Stomach (tissue), 9 donors: ENCODE measurements around the gene ATXN7L3. TPM values are rescaled to one million over a fixed set of nuclear protein-coding genes. Genes with fewer than 3 reads are reported as not detected.
"Not testable (repeated sequence)": the region's sequence is repeated elsewhere in the genome, so short reads cannot be mapped to it uniquely, and the experiment has no call there.

Source experiments
- DNase-seq, 2 donors: peaks; one replicate each; pipeline versions ENCODE4 v3.0.0 to v3.0.0-alpha.2; 2013 to 2019
- H3K27ac ChIP-seq, 5 donors: fragments of 200-600 bp in 4 of 5; sonication (generic) in 4 of 5; one replicate each; pipeline ENCODE4 v1.5.1; 2013 to 2019; ENCODE audit warnings: mild to moderate bottlenecking in 1 of 5, moderate library complexity in 1 of 5
- H3K27me3 ChIP-seq, 3 donors: fragments of 200-600 bp; sonication (generic); one replicate each; pipeline ENCODE4 v1.5.1; 2017 to 2019; ENCODE audit warnings: mixed run types in 1 of 3
- H3K36me3 ChIP-seq, 4 donors: fragments of 200-600 bp; sonication (generic); 1 replicate in 3 of 4; 2 replicates in 1 of 4; pipeline ENCODE4 v1.5.1; 2016 to 2019
- H3K4me1 ChIP-seq, 4 donors: fragments of 200-600 bp; sonication (generic); one replicate each; pipeline ENCODE4 v1.5.1; 2016 to 2019
- H3K4me3 ChIP-seq, 4 donors: fragments of 200-600 bp; sonication (generic) in 3 of 4; one replicate each; pipeline ENCODE4 v1.5.1; 2016 to 2019; ENCODE audit warnings: mild to moderate bottlenecking in 1 of 4
- H3K9me3 ChIP-seq, 4 donors: fragments of 200-600 bp; sonication (generic); one replicate each; pipeline ENCODE4 v1.5.1; 2016 to 2019
- EP300 ChIP-seq: sonication (generic); formaldehyde crosslinking; IDR thresholded peaks from one replicate; pipeline ENCODE4 v1.6.1; 2017; ENCODE audit warnings: antibody characterized with exemption
- POLR2A ChIP-seq, 4 donors: fragments of 450-650 bp; IDR thresholded peaks; one replicate each; pipeline ENCODE4 v1.6.1; 2016; ENCODE audit warnings: antibody characterized with exemption in 4 of 4, control low read depth in 2 of 4, mild to moderate bottlenecking in 1 of 4, moderate library complexity in 1 of 4
- POLR2AphosphoS5 ChIP-seq, 3 donors: sonication (generic); formaldehyde crosslinking; IDR thresholded peaks; one replicate each; pipeline ENCODE4 v1.6.1; 2016; ENCODE audit warnings: antibody characterized with exemption in 3 of 3
- WGBS, 5 donors: extraction: QIAGEN DNeasy Blood & Tissue Kit in 3 of 5; methylation state at CpG; one replicate each; pipeline versions ENCODE4 v1.1.5 to v1.1.7; 2013 to 2018; 5-methylcytosine and 5-hydroxymethylcytosine counted together
- intact Hi-C: fragments of 100-400 bp; cut with DNase I; formaldehyde crosslinking; loops from one replicate; pipeline ENCODE4 v1.15.1; 2023; ENCODE audit warnings: low total_unique reads
- polyA plus RNA-seq, 3 donors: library from polyadenylated mRNA; stranded (reverse); fragments of 200-250 nt; gene quantifications; one replicate each; pipeline ENCODE4 v1.2.3, GENCODE V29; 2013
- total RNA-seq, 5 donors: library from RNA; depleted of rRNA; stranded (reverse); fragments of >200 nt; gene quantifications; one replicate each; pipeline versions ENCODE4 v1.1.0 to v1.2.3, GENCODE V29; 2014 to 2016
- TF ChIP-seq, protein P1 (sequence below), 7 experiments: fragments of 450-650 bp in 4 of 7; fragments of 200-600 bp in 3 of 7; sonication (generic) in 3 of 7; IDR thresholded peaks; one replicate each; pipeline ENCODE4 v1.5.1; 2016 to 2019; ENCODE audit warnings: antibody characterized with exemption in 7 of 7, control low read depth in 2 of 7, mild to moderate bottlenecking in 1 of 7
- donor health status: healthy with polysubstance abuse.
- donor health status: Bipolar disorder and iron deficiency.
- donor health status: healthy.

The ATXN7L3 gene
- total and polyA plus RNA-seq, 8 donors, result 11.1 to 57.4 (median 29.6) TPM

DNA sequence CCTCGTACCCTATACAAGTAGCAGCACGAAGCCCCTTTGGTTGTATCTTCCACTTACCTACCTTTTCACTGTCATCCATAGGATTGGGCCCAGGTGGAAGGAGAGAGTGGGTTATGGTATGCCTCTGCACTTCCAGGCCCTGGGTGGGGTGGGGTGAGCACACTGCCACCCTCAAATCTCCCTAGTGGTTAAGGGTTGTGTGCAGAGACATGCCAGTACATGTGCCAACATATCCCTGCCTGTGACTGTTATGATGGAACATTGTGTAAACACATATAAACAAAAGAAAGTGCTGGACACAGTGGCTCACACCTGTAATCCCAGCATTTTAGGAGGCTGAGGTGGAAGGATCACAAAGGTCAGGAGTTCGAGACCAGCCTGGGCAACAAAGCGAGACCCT is 46.8 kb downstream of the ATXN7L3 start:
- DNase-seq, result no peak
- Histone ChIP-seq H3K36me3 (peaks cover 0 to 10% (median 0%) of the 10 kb centered on the region in 4 donors), H3K27ac (no peak overlapping the region), H3K4me3 (no peak overlapping the region), H3K27me3 (no peaks in the 10 kb centered on the region), H3K4me1 (no peaks in the 10 kb centered on the region), H3K9me3 (no peaks in the 10 kb centered on the region)
- intact Hi-C loops, result no loop called here
- WGBS, 5 donors, result 91 to 100% (median 96%) methylated on average over 4 of the region's 4 CpGs
- TF ChIP-seq, protein P1, sequence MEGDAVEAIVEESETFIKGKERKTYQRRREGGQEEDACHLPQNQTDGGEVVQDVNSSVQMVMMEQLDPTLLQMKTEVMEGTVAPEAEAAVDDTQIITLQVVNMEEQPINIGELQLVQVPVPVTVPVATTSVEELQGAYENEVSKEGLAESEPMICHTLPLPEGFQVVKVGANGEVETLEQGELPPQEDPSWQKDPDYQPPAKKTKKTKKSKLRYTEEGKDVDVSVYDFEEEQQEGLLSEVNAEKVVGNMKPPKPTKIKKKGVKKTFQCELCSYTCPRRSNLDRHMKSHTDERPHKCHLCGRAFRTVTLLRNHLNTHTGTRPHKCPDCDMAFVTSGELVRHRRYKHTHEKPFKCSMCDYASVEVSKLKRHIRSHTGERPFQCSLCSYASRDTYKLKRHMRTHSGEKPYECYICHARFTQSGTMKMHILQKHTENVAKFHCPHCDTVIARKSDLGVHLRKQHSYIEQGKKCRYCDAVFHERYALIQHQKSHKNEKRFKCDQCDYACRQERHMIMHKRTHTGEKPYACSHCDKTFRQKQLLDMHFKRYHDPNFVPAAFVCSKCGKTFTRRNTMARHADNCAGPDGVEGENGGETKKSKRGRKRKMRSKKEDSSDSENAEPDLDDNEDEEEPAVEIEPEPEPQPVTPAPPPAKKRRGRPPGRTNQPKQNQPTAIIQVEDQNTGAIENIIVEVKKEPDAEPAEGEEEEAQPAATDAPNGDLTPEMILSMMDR (IDR thresholded peaks at IDR 0.05), result no peak
- no peak for TF ChIP-seq EP300
- TF ChIP-seq POLR2AphosphoS5 (IDR thresholded peaks at IDR 0.05), result no peak
- no peak for TF ChIP-seq POLR2A (IDR thresholded peaks at IDR 0.05)

DNA sequence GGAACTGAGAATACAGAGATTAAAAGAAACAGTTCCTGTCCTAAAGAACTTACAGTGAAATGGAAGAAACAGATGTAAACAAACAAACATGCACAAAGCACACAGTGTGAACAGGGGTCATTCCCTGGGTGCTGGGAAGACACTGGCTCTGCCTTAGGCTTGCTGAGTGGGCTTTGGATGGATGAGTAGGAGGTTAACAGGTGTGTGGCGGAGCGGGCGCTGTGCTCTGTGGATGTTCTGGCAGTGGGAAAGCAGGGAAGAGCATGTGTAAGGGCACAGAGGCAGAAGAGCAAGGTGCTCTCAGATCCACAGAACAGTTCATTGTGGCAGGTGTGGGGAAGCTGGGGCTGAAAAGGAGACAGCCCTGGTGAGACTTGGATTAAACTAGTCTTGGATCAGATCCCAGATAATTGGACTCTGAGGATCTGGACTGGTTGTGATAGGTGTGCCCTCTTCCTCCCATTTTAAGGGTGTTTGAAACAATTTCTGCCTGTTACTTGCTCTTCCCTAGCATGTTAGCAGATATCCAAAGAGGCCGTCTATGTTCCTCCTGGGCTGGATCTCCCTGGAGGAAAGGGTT is 49.8 kb downstream of the ATXN7L3 start:
- Histone ChIP-seq H3K27ac (no peak overlapping the region), H3K27me3 (no peaks in the 10 kb centered on the region), H3K9me3 (no peaks in the 10 kb centered on the region), H3K4me1 (no peaks in the 10 kb centered on the region), H3K36me3 (peaks cover 0 to 10% (median 0%) of the 10 kb centered on the region in 4 donors), H3K4me3 (no peak overlapping the region)
- TF ChIP-seq EP300 (no peak), POLR2A (IDR thresholded peaks at IDR 0.05) (no peak), POLR2AphosphoS5 (IDR thresholded peaks at IDR 0.05) (no peak)
- TF ChIP-seq, protein P1 (IDR thresholded peaks at IDR 0.05), result no peak
- 93 to 96% (median 96%) methylated on average over 4 of the region's 4 CpGs for WGBS, 5 donors
- intact Hi-C loops, result no loop called here
- DNase-seq, result no peak

- WGBS, 5 donors, result 92 to 93% (median 92%) methylated on average over 3 of the region's 3 CpGs
- peaks cover 0 to 10% (median 0%) of the 10 kb centered on the region in 4 donors for H3K36me3 ChIP-seq
- intact Hi-C loops, H3K27me3 ChIP-seq, H3K9me3 ChIP-seq, H3K27ac ChIP-seq, H3K4me1 ChIP-seq, H3K4me3 ChIP-seq, DNase-seq: not testable (repeated sequence)
Observed at GRCh38 chr17:44149066-44149465, 50.6 kb downstream of the ATXN7L3 start.

GRCh38 chr17:44147812-44148211 is 51.9 kb downstream of the ATXN7L3 start:
- Histone ChIP-seq H3K4me1 (peaks cover 0 to 3% (median under 1%) of the 10 kb centered on the region in 4 donors), H3K36me3 (peaks cover 0 to 10% (median 0%) of the 10 kb centered on the region in 4 donors), H3K9me3 (no peaks in the 10 kb centered on the region), H3K27me3 (no peaks in the 10 kb centered on the region), H3K27ac (no peak overlapping the region), H3K4me3 (no peak overlapping the region)
- WGBS, 5 donors, result 90 to 97% (median 94%) methylated on average over 3 to 4 of the region's 4 CpGs
- no peak for DNase-seq
- TF ChIP-seq EP300 (no peak), POLR2A (IDR thresholded peaks at IDR 0.05) (no peak), POLR2AphosphoS5 (IDR thresholded peaks at IDR 0.05) (no peak)
- TF ChIP-seq, protein P1 (IDR thresholded peaks at IDR 0.05), result no peak
- intact Hi-C loops, result no loop called here
